Adrenal gland (tissue), 5 donors: ENCODE measurements around the gene DNAH1.

ENCODE experiments used
- CTCF ChIP-seq, 6 experiments: fragments of 450-650 bp in 4 of 6; fragments of 200-600 bp in 2 of 6; sonication (generic) in 1 of 6; IDR thresholded peaks; 1 replicate in 5 of 6; 2 replicates in 1 of 6; pipeline versions ENCODE4 v1.5.1 to v1.8.0; 2016 to 2021; ENCODE audit warnings: antibody characterized with exemption in 6 of 6, mild to moderate bottlenecking in 2 of 6, moderate library complexity in 1 of 6
- POLR2A ChIP-seq, 2 donors: fragments of 450-650 bp; IDR thresholded peaks; one replicate each; pipeline ENCODE4 v1.6.1; 2017; ENCODE audit warnings: antibody characterized with exemption in 2 of 2, mild to moderate bottlenecking in 2 of 2, moderate library complexity in 1 of 2
- donor health status: DM: no; HTN: no; CAD: no.

- TF ChIP-seq POLR2A (IDR thresholded peaks at IDR 0.05) (no peak), CTCF (IDR thresholded peaks at IDR 0.05) (no peak)
These were observed 10.9 kb downstream of the DNAH1 start for GRCh38 chr3:52326976-52327375.
